ENCODE data around the gene SKA3.
"Not testable (repeated sequence)": the region's sequence is repeated elsewhere in the genome, so short reads cannot be mapped to it uniquely, and the experiment has no call there.

The SKA3 gene

DNA sequence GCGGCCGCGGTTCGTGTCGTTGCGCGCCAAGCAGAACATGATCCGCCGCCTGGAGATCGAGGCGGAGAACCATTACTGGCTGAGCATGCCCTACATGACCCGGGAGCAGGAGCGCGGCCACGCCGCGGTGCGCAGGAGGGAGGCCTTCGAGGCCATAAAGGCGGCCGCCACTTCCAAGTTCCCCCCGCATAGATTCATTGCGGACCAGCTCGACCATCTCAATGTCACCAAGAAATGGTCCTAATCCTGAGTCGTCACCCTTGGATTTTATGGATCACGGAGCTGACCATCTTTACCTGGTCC is 581 bp upstream of the SKA3 start:
- TF ChIP-seq, protein P1, sequence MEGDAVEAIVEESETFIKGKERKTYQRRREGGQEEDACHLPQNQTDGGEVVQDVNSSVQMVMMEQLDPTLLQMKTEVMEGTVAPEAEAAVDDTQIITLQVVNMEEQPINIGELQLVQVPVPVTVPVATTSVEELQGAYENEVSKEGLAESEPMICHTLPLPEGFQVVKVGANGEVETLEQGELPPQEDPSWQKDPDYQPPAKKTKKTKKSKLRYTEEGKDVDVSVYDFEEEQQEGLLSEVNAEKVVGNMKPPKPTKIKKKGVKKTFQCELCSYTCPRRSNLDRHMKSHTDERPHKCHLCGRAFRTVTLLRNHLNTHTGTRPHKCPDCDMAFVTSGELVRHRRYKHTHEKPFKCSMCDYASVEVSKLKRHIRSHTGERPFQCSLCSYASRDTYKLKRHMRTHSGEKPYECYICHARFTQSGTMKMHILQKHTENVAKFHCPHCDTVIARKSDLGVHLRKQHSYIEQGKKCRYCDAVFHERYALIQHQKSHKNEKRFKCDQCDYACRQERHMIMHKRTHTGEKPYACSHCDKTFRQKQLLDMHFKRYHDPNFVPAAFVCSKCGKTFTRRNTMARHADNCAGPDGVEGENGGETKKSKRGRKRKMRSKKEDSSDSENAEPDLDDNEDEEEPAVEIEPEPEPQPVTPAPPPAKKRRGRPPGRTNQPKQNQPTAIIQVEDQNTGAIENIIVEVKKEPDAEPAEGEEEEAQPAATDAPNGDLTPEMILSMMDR (conservative IDR thresholded peaks at IDR 0.05; ENCODE audit: low read depth, low read length): no peak
- DNase-seq (ENCODE audit: low read depth): no peak
- H3K4me3 ChIP-seq (ENCODE audit: low read depth, low read length): peak overlapping the region; percentile 98

DNA sequence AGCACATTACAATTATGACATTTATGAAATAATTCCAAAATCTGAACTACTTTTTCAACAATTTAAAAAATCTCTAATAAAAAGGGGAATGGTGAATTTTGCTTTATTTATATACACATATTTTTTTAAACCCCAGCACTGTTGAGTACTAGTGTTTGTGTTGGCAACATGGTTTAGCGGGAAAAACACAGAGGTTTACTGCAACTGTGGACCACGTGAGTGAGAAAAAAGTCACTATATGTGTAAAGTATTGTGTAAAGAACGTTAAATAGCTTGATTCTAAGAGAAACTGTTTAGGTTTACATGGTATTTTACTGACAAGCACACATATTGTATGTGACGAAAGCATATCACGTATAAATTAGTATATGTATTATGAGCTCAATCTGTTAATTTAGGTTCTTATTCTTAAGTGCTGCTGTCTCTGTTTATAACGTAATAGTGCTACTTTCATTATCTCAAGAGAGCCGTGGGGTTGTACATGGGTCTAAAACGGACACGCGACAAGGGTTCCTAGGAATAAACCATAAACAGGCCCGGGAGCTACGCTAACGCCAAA is 617 bp downstream of the SKA3 start:
- TF ChIP-seq, protein P1 (conservative IDR thresholded peaks at IDR 0.05; ENCODE audit: low read depth, low read length): no peak
- peak; percentile 58 for DNase-seq (ENCODE audit: low read depth)

DNA sequence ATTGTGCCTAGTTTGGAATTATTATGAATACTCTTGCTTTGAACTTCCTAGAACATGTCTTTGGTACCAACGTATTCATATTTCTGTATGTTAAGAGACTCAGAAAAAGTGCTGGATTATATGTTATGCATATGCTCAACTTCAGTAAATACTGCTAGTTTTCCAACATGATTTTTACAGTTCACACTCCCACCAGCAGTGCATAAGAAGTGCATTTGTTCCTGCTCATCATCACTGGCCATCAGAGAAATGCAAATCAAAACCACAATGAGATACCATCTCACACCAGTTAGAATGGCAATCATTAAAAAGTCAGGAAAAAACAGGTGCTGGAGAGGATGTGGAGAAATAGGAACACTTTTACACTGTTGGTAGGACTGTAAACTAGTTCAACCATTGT is 2.6 kb downstream of the SKA3 start:
- not testable (repeated sequence) for H3K4me3 ChIP-seq (ENCODE audit: low read depth, low read length); DNase-seq (ENCODE audit: low read depth)

More for the DNA sequence above, 617 bp downstream of the SKA3 start:
- H3K4me3 ChIP-seq (ENCODE audit: low read depth, low read length): peak overlapping the region; percentile 98

DNA sequence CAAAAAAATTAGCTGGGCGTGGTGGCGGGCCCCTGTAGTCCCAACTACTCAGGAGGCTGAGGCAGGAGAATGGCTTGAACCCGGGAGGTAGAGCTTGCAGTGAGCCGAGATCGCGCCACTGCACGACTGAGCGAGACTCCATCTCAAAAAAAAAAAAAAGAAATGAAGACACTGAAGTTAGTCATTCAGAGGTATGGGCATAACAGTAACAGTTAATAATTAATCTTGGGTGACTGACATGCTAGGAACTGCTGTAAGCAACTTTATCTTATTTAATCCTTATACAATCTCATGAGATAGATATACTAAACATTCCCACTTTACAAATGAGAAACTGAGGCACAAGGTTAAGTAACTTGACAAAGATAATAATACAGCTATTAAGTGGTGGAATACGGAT is 4.9 kb downstream of the SKA3 start:
- no peak for DNase-seq (ENCODE audit: low read depth)
- H3K4me3 ChIP-seq (ENCODE audit: low read depth, low read length): no peak overlapping the region
- TF ChIP-seq, protein P1 (conservative IDR thresholded peaks at IDR 0.05; ENCODE audit: low read depth, low read length): no peak

DNA sequence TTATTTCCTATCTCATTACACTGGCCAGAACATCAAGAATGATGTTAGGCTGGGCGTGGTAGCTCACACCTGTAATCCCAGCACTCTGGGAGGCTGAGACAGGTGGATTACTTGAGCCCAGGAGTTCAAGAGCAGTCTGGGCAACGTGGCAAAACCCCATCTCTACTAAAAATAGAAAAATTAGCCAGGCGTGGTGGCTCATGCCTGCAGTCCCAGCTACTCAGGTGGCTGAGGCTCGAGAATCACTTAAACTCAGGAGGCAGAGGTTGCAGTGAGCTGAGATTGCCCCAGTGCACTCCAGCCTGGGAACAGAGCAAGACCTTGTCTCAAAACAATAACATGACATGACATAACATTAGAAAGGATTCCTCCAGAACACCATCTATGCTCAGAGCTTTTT is 10.7 kb downstream of the SKA3 start:
- H3K4me3 ChIP-seq (ENCODE audit: low read depth, low read length); DNase-seq (ENCODE audit: low read depth): not testable (repeated sequence)

DNA sequence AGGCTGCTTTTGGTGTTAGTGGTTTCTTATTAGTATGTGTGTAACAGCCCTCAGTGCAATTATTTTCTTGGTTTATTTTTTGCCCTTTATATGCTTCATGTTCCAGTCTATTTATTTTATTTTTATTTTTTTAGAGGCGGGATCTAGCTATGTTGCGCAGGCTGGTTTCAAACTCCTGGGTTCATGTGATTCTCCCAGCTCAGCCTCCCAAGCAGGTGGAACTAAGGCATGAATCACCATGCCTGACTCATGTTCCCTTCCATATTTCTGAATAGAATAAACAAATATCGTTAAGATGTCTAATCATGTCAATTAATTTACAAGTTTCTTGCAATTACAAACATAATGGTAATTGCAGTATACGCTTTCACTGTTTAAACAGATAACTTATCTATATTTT is 11.7 kb downstream of the SKA3 start:
- TF ChIP-seq, protein P1 (conservative IDR thresholded peaks at IDR 0.05; ENCODE audit: low read depth, low read length): no peak
- DNase-seq (ENCODE audit: low read depth): peak; percentile 40
- no peak overlapping the region for H3K4me3 ChIP-seq (ENCODE audit: low read depth, low read length)

DNA sequence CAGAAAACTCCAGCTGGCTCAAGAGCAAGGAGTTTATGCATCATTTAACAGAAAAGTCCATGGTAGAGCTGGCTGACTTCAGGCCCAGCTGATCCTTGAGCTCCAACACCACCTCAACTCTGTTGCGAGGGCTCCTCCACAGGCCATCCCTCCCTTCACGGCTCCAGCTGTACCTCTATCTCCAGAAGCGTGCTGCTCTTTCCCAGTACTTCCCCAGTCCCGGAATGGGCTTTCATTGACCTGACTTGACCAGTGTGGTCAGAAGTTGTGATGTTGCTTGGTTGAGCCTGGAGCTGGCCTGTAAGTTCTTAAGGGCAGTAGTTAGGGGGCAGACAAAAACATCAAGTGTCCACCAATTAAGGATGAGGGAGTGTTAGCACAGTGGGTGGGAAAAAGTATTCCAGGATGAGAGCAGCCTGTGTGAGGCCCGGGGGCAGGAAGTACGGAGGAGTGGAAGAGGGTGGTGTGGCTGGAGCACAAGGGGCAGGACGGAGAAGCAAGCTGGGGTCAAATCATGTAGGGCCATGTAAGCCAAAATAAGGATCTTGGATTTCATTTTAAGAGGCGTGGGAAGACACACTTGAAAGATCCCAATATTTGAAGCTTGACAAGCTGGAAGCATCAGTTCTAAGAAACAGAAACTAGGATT is 24.0 kb downstream of the SKA3 start:
- no peak for DNase-seq (ENCODE audit: low read depth)
- no peak overlapping the region for H3K4me3 ChIP-seq (ENCODE audit: low read depth, low read length)
- TF ChIP-seq, protein P1 (conservative IDR thresholded peaks at IDR 0.05; ENCODE audit: low read depth, low read length): no peak

DNA sequence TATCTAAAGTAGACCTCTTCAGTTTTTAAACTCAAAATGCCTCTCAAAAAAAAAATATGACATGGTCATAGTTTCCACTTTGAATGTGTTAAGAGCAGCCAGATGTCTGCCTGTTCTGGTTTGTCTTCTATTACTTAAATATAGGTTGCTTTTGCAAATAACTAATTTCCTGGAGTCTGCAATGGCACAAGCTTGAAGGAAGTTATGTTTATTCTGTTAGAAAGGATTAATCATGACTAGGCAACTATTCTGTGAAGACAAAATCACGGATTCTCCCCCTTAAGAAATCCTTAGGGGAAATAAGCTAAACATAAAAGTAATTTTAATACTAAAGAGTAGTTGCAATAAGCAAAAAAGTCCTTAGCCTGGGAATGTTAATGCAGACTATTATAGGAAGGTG is 26.3 kb downstream of the SKA3 start:
- H3K4me3 ChIP-seq (ENCODE audit: low read depth, low read length): no peak overlapping the region
- peak; percentile 24 for DNase-seq (ENCODE audit: low read depth)
- TF ChIP-seq, protein P1 (conservative IDR thresholded peaks at IDR 0.05; ENCODE audit: low read depth, low read length): no peak

Data from choroid plexus epithelial cell (primary cell).